IPS-20b (cell line): ENCODE data around the gene GSTCD.
"Not testable (repeated sequence)": the region's sequence is repeated elsewhere in the genome, so short reads cannot be mapped to it uniquely, and the experiment has no call there.

Experiments used
- H3K27ac ChIP-seq: one replicate; pipeline ENCODE4 v1.5.1; 2013; ENCODE audit warnings: low read length
- H3K27me3 ChIP-seq: 2 replicates; pipeline ENCODE4 v1.6.1; 2013; ENCODE audit warnings: mild to moderate bottlenecking, low read length, inconsistent platforms; ENCODE audit not compliant: insufficient read depth
- H3K36me3 ChIP-seq: 2 replicates; pipeline ENCODE4 v1.6.1; 2013; ENCODE audit warnings: low read depth, mild to moderate bottlenecking, inconsistent platforms, low read length, moderate library complexity; ENCODE audit not compliant: insufficient read depth
- H3K4me1 ChIP-seq: 2 replicates; pipeline ENCODE4 v1.6.1; 2013; ENCODE audit warnings: mild to moderate bottlenecking, control low read depth, inconsistent platforms, low read length, moderate library complexity; ENCODE audit not compliant: insufficient read depth
- H3K4me3 ChIP-seq: 2 replicates; pipeline ENCODE4 v1.5.1; 2013; ENCODE audit warnings: mild to moderate bottlenecking, low read length, inconsistent platforms
- H3K9ac ChIP-seq: 2 replicates; pipeline ENCODE4 v1.6.1; 2013; ENCODE audit warnings: low read depth, mild to moderate bottlenecking, inconsistent platforms, low read length, moderate library complexity
- H3K9me3 ChIP-seq: 2 replicates; pipeline ENCODE4 v1.6.1; 2013; ENCODE audit warnings: mild to moderate bottlenecking, low read depth, low read length, inconsistent platforms; ENCODE audit not compliant: insufficient read depth

Gene GSTCD

DNA sequence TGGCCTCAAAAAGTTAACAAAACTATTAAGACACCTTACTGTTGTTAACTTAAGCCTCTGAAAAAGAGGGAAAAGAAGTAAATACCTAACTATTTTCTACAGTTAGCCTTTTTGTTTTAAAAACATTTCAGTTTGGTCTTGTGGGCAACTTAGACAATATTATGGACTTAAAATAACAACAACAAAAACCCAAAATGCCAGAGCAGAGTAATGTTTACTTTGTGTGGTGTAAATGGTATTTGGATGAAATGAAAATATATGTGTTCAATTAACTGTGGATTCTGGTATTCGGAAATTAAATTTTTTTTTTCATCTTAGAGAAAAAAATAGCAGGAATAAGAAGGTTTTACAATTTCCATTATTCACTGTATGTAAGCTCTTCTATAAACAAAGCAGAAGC, 107.1 kb downstream of the GSTCD start:
- Histone ChIP-seq H3K27me3 (no peaks in the 10 kb centered on the region), H3K36me3 (no peaks in the 10 kb centered on the region), H3K9ac (no peak overlapping the region), H3K4me3 (no peak overlapping the region), H3K4me1 (no peaks in the 10 kb centered on the region), H3K27ac (no peak overlapping the region), H3K9me3 (no peaks in the 10 kb centered on the region)

DNA sequence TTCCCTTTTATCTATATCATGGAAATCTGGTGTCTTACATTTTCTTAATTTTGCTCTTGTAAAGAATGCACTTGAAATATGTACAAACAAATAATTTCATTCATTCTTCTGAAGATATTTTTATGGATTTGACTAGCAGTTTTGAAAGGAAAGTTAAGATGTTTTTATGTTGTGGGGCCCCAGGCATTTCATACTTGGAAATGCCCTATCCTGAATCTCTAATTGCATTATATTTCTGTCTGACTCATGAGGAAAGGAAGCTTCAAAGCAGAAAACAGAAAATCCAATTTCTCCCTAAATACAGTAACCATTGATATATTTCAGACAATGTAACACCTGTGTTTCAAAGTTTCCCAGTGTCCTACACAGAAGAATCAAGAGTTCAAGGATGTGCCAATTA, 113.5 kb downstream of the GSTCD start:
- Histone ChIP-seq H3K9ac (no peak overlapping the region), H3K27ac (no peak overlapping the region), H3K36me3 (peaks cover 8% of the 10 kb centered on the region; the same call in 1 of the 2 replicates), H3K4me1 (no peaks in the 10 kb centered on the region), H3K9me3 (no peaks in the 10 kb centered on the region), H3K4me3 (no peak overlapping the region), H3K27me3 (no peaks in the 10 kb centered on the region)

- Histone ChIP-seq H3K9ac (no peak overlapping the region), H3K36me3 (peaks cover 5% of the 10 kb centered on the region; the same call in 1 of the 2 replicates), H3K4me3 (no peak overlapping the region), H3K4me1 (no peaks in the 10 kb centered on the region), H3K27ac (no peak overlapping the region), H3K9me3 (no peaks in the 10 kb centered on the region), H3K27me3 (no peaks in the 10 kb centered on the region)
Measured at GRCh38 chr4:105828074-105828473, 119.5 kb downstream of the GSTCD start.

GRCh38 chr4:105831189-105831588, 122.6 kb downstream of the GSTCD start:
- H3K4me1 ChIP-seq, result no peaks in the 10 kb centered on the region
- H3K27me3 ChIP-seq, result no peaks in the 10 kb centered on the region
- H3K4me3 ChIP-seq, result no peak overlapping the region
- peaks cover 4% of the 10 kb centered on the region; the same call in 1 of the 2 replicates for H3K36me3 ChIP-seq
- no peak overlapping the region for H3K9ac ChIP-seq
- no peaks in the 10 kb centered on the region for H3K9me3 ChIP-seq
- H3K27ac ChIP-seq, result no peak overlapping the region

- Histone ChIP-seq H3K27ac (no peak overlapping the region), H3K27me3 (no peaks in the 10 kb centered on the region), H3K4me1 (no peaks in the 10 kb centered on the region), H3K9ac (no peak overlapping the region), H3K36me3 (0 out of 2 replicates have a peak, but pooled peaks cover 4% of the 10 kb centered on the region), H3K4me3 (no peak overlapping the region), H3K9me3 (no peaks in the 10 kb centered on the region)
Measured at GRCh38 chr4:105835177-105835576, 126.6 kb downstream of the GSTCD start.

DNA sequence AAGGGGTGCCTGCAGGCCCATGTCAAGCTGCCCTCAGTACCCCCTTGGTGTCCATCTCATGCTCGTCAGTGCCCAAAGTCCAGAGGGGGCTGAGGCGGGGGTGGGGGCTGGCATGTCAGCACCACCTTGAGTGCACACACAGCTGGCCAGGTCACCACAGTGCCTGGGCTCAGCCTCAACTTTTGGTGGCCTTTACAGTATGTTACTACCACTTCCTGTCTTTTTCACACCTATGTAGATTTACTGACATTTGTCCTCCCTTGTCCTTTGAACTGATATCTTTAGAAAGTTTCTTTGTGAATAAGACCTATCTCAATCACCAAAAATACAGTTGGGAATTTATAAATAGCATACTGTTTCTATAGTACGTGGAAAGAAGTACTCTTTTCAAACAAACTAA, 128.0 kb downstream of the GSTCD start:
- H3K27me3 ChIP-seq, result no peaks in the 10 kb centered on the region
- no peak overlapping the region for H3K4me3 ChIP-seq
- no peak overlapping the region for H3K27ac ChIP-seq
- H3K9me3 ChIP-seq, result no peaks in the 10 kb centered on the region
- no peaks in the 10 kb centered on the region for H3K4me1 ChIP-seq
- no peak overlapping the region for H3K9ac ChIP-seq
- 0 out of 2 replicates have a peak, but pooled peaks cover 4% of the 10 kb centered on the region for H3K36me3 ChIP-seq

- Histone ChIP-seq H3K36me3 (0 out of 2 replicates have a peak, but pooled peaks cover 4% of the 10 kb centered on the region), H3K9me3 (no peaks in the 10 kb centered on the region), H3K4me3 (no peak overlapping the region), H3K27me3 (no peaks in the 10 kb centered on the region), H3K27ac (no peak overlapping the region), H3K4me1 (no peaks in the 10 kb centered on the region), H3K9ac (no peak overlapping the region)
Measured at GRCh38 chr4:105837037-105837436, 128.5 kb downstream of the GSTCD start.

- H3K4me1 ChIP-seq, result no peaks in the 10 kb centered on the region
- no peak overlapping the region for H3K27ac ChIP-seq
- peaks cover 5% of the 10 kb centered on the region; the same call in 1 of the 2 replicates for H3K36me3 ChIP-seq
- H3K4me3 ChIP-seq, result no peak overlapping the region
- no peak overlapping the region for H3K9ac ChIP-seq
- H3K27me3 ChIP-seq, result no peaks in the 10 kb centered on the region
- no peaks in the 10 kb centered on the region for H3K9me3 ChIP-seq
Measured at GRCh38 chr4:105838082-105838481, 129.5 kb downstream of the GSTCD start.

DNA sequence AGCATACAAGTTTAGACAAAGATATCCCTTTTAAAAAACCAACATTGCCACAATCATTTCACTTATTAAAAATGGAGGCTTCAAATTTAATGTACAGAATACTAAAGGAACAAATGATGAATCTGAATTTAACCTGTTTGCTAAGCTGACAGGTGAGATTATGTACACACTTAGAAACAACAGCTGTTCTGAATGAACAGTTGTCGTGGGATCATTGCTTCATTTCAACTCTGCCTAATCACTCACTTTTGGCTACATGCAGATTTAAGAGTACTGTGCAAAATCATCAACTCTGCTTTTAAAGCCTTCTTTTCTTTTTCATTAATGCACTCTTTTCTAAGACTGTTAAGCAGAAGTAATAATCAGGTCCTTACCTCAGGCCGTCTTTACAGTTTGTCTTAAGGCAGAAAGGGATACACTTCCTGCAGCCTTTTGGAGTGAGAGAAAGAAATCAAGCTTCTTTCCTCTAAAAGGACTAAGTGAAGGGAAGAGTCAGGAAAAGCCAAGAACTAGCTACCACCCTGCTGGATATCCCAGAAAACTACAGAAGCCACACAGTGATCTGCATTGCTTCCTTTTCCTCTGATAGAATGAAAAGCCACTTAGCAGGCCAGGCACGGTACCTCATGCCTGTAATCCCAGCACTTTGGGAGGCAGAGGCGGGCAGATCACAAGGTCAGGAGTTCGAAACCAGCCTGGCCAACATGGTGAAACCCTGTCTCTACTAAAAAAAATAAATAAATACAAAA, 132.0 kb downstream of the GSTCD start:
- H3K4me3 ChIP-seq, result no peak overlapping the region
- no peaks in the 10 kb centered on the region for H3K9me3 ChIP-seq
- no peaks in the 10 kb centered on the region for H3K27me3 ChIP-seq
- peaks cover 11% of the 10 kb centered on the region for H3K36me3 ChIP-seq
- no peak overlapping the region for H3K9ac ChIP-seq
- H3K27ac ChIP-seq, result no peak overlapping the region
- H3K4me1 ChIP-seq, result peaks cover 6% of the 10 kb centered on the region; the same call in 1 of the 2 replicates

DNA sequence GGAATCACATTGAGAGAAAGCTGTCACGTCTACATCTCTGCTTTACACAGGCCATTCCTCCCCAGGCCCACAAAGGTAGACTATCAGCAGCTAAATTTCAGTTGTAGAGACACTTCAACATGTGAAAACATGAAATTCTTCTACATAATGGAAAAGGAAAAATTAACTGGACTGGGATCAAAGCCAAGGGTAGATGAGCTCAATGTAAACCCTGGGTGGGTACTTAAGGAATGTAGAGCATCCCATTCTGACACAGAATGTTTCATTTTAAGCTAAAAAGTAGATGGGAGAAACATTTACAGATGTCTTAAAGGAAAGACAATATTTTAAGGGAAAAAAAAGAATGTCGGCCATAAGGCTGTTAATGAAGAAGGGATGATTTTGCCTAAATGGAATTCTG, 135.4 kb downstream of the GSTCD start:
- H3K36me3 ChIP-seq, result peaks cover 8% of the 10 kb centered on the region
- H3K27me3 ChIP-seq, result no peaks in the 10 kb centered on the region
- no peak overlapping the region for H3K4me3 ChIP-seq
- H3K9ac ChIP-seq, result no peak overlapping the region
- H3K9me3 ChIP-seq, result no peaks in the 10 kb centered on the region
- H3K4me1 ChIP-seq, result peaks cover 6% of the 10 kb centered on the region; the same call in 1 of the 2 replicates
- no peak overlapping the region for H3K27ac ChIP-seq

GRCh38 chr4:105845559-105845958, 137.0 kb downstream of the GSTCD start:
- Histone ChIP-seq H3K4me1 (peaks cover 6% of the 10 kb centered on the region; the same call in 1 of the 2 replicates), H3K36me3 (peaks cover 8% of the 10 kb centered on the region), H3K9ac (no peak overlapping the region), H3K4me3 (no peak overlapping the region), H3K9me3 (no peaks in the 10 kb centered on the region), H3K27ac (no peak overlapping the region), H3K27me3 (no peaks in the 10 kb centered on the region)

DNA sequence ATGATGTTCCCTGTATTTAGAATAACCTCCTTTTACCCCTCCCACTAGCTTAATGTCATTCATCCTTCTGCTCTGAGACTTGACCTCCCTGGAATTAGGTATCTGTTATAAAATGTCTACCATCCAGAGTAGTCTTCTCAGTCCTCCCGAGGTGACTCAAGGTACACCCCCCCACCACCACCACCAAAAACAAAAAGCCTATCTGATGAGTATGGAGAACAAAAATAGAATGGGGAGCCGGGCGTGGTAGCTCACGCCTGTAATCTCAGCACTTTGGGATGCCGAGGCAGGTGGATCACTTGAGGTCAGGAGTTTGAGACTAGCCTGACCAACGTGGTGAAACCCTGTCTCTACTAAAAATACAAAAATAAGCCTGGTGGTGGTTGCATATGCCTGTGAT, 139.8 kb downstream of the GSTCD start:
- not testable (repeated sequence) for H3K4me3 ChIP-seq, H3K27me3 ChIP-seq, H3K9ac ChIP-seq

More for the DNA sequence above, 139.8 kb downstream of the GSTCD start:
- H3K4me1 ChIP-seq, H3K36me3 ChIP-seq, H3K9me3 ChIP-seq, H3K27ac ChIP-seq: not testable (repeated sequence)
